Esophagus muscularis mucosa (tissue), 4 donors: ENCODE data around the gene ADAMTS20. TPM values are rescaled to one million over a fixed set of nuclear protein-coding genes. Genes with fewer than 3 reads are reported as not detected.
"Not testable (repeated sequence)": the region's sequence is repeated elsewhere in the genome, so short reads cannot be mapped to it uniquely, and the experiment has no call there.

Experiments
- DNase-seq: peaks from one replicate; pipeline ENCODE4 v3.0.0-alpha.2; 2017; ENCODE audit errors: extremely low spot score
- H3K27ac ChIP-seq, 4 donors: fragments of 200-600 bp; sonication (generic); replicated peaks in 1 of 4; 1 replicate in 3 of 4; 2 replicates in 1 of 4; pipeline ENCODE4 v1.5.1; 2016 to 2019; ENCODE audit warnings: mild to moderate bottlenecking in 1 of 4
- H3K27me3 ChIP-seq, 4 donors: fragments of 200-600 bp; sonication (generic); one replicate each; pipeline versions ENCODE4 v1.5.1 to v1.6.0; 2016 to 2019
- H3K36me3 ChIP-seq, 4 donors: fragments of 200-600 bp; sonication (generic); one replicate each; pipeline ENCODE4 v1.5.1; 2016 to 2019
- H3K4me1 ChIP-seq, 4 donors: fragments of 200-600 bp; sonication (generic); one replicate each; pipeline ENCODE4 v1.5.1; 2016 to 2019
- H3K4me3 ChIP-seq, 4 donors: fragments of 200-600 bp; sonication (generic); 1 replicate in 2 of 4; 2 replicates in 2 of 4; pipeline ENCODE4 v1.5.1; 2016 to 2019; ENCODE audit warnings: mild to moderate bottlenecking in 4 of 4, moderate library complexity in 1 of 4
- H3K9me3 ChIP-seq, 4 donors: fragments of 200-600 bp; sonication (generic); 1 replicate in 3 of 4; 2 replicates in 1 of 4; pipeline ENCODE4 v1.5.1; 2016 to 2019
- CTCF ChIP-seq, 3 experiments: fragments of 200-600 bp in 2 of 3; fragments of 450-650 bp in 1 of 3; sonication (generic) in 2 of 3; IDR thresholded peaks; one replicate each; pipeline ENCODE4 v1.5.1; 2017 to 2019; ENCODE audit warnings: antibody characterized with exemption in 3 of 3, mild to moderate bottlenecking in 2 of 3, moderate library complexity in 1 of 3
- EP300 ChIP-seq: sonication (generic); formaldehyde crosslinking; IDR thresholded peaks from one replicate; pipeline ENCODE4 v1.6.1; 2017; ENCODE audit warnings: antibody characterized with exemption
- POLR2A ChIP-seq: fragments of 450-650 bp; IDR thresholded peaks from one replicate; pipeline ENCODE4 v1.6.1; 2017; ENCODE audit warnings: antibody characterized with exemption, moderate library complexity, mild to moderate bottlenecking, low read depth
- POLR2AphosphoS5 ChIP-seq, 2 donors: sonication (generic); formaldehyde crosslinking; IDR thresholded peaks; one replicate each; pipeline ENCODE4 v1.6.1; 2017; ENCODE audit warnings: antibody characterized with exemption in 2 of 2
- WGBS: methylation state at CpG from one replicate; pipeline ENCODE4 v1.1.5; 2018; 5-methylcytosine and 5-hydroxymethylcytosine counted together
- intact Hi-C: fragments of 100-400 bp; cut with DNase I; formaldehyde crosslinking; loops from one replicate; pipeline ENCODE4 v1.15.1; 2023
- total RNA-seq, 4 donors: library from RNA; depleted of rRNA; stranded (reverse); fragments of >200 nt; gene quantifications; one replicate each; pipeline versions ENCODE4 v1.1.0 to v1.2.1, GENCODE V29; 2016

ADAMTS20 gene
- total RNA-seq, 4 donors from 2014 or later: not detected

GRCh38 chr12:43348221-43348620, 203.8 kb downstream of the ADAMTS20 start:
- DNase-seq: no peak
- intact Hi-C loops: no loop called here
- Histone ChIP-seq H3K27me3 (no peaks in the 10 kb centered on the region), H3K27ac (no peak overlapping the region), H3K9me3 (no peaks in the 10 kb centered on the region), H3K36me3 (no peaks in the 10 kb centered on the region), H3K4me3 (no peak overlapping the region), H3K4me1 (no peaks in the 10 kb centered on the region)
- TF ChIP-seq EP300 (no peak), POLR2A (no peak), POLR2AphosphoS5 (IDR thresholded peaks at IDR 0.05) (no peak), CTCF (IDR thresholded peaks at IDR 0.05) (no peak)
- WGBS: 64% methylated on average over 3 of the region's 3 CpGs

GRCh38 chr12:43347026-43347425, 205.0 kb downstream of the ADAMTS20 start:
- no peak for DNase-seq
- 77% methylated on average over 4 of the region's 4 CpGs for WGBS
- Histone ChIP-seq H3K27me3 (no peaks in the 10 kb centered on the region), H3K4me1 (no peaks in the 10 kb centered on the region), H3K36me3 (no peaks in the 10 kb centered on the region), H3K27ac (no peak overlapping the region), H3K9me3 (no peaks in the 10 kb centered on the region), H3K4me3 (no peak overlapping the region)
- intact Hi-C loops: no loop called here
- TF ChIP-seq EP300 (no peak), POLR2A (no peak), CTCF (IDR thresholded peaks at IDR 0.05) (no peak)

- Histone ChIP-seq H3K9me3 (no peaks in the 10 kb centered on the region), H3K36me3 (no peaks in the 10 kb centered on the region), H3K4me1 (no peaks in the 10 kb centered on the region), H3K27ac (no peak overlapping the region), H3K27me3 (no peaks in the 10 kb centered on the region), H3K4me3 (no peak overlapping the region)
- intact Hi-C loops: no loop called here
- 86% methylated on average over 1 of the region's 1 CpG for WGBS
- no peak for DNase-seq
- TF ChIP-seq POLR2AphosphoS5 (IDR thresholded peaks at IDR 0.05): no peak
- no peak for TF ChIP-seq EP300
- no peak for TF ChIP-seq POLR2A
- TF ChIP-seq CTCF (IDR thresholded peaks at IDR 0.05): no peak
Observed at GRCh38 chr12:43345023-43345422, 207.0 kb downstream of the ADAMTS20 start.

GRCh38 chr12:43341785-43342313, 210.2 kb downstream of the ADAMTS20 start:
- H3K9me3 ChIP-seq, H3K27ac ChIP-seq, H3K4me3 ChIP-seq, intact Hi-C loops, H3K27me3 ChIP-seq, DNase-seq, H3K36me3 ChIP-seq: not testable (repeated sequence)
- peaks cover 7 to 14% (median 9%) of the 10 kb centered on the region in 4 donors for H3K4me1 ChIP-seq
- WGBS: 82% methylated on average over 3 of the region's 3 CpGs

- H3K9me3 ChIP-seq: no peaks in the 10 kb centered on the region
- peaks cover 7 to 14% (median 9%) of the 10 kb centered on the region in 4 donors for H3K4me1 ChIP-seq
- H3K36me3 ChIP-seq: no peaks in the 10 kb centered on the region
- intact Hi-C loops: loop anchor here (10.0 kb wide), 1 partner anchor 764 kb away; no protein-coding TSS in a partner anchor
- peak overlapping the region; percentile 21 to 56 (median 46) for H3K27ac ChIP-seq
- TF ChIP-seq EP300 (no peak), POLR2AphosphoS5 (IDR thresholded peaks at IDR 0.05) (peak in 1 of 2 donors; percentile 41), CTCF (IDR thresholded peaks at IDR 0.05) (peak; percentile 62 to 75 (median 62))
- DNase-seq: no peak
- H3K4me3 ChIP-seq: no peak overlapping the region
- no peaks in the 10 kb centered on the region for H3K27me3 ChIP-seq
Observed at GRCh38 chr12:43338848-43339526, 213.0 kb downstream of the ADAMTS20 start.
